A549 (cell line): ENCODE data around the gene POLR1D. TPM values are rescaled to one million over a fixed set of nuclear protein-coding genes. Genes with fewer than 3 reads are reported as not detected.

Source experiments
- ATAC-seq, 2 experiments: fragments of 200-7000 bp in 1 of 2; fragments of >200 bp in 1 of 2; cut with Nextera tagmentation in 1 of 2; cut with Tn5 transposase in 1 of 2; 3 replicates each; pipeline versions ENCODE4 v1.8.0 to v1.9.1; 2018 to 2020; ENCODE audit warnings: mild to moderate bottlenecking in 1 of 2, moderate library complexity in 1 of 2
- CTCF ChIA-PET: fragments of 300-600 bp; sonication (Branson Sonifier 250); formaldehyde crosslinking; extraction: SDS; loops from one replicate; lab custom pipeline; 2021; ENCODE audit warnings: antibody characterized with exemption, inconsistent platforms; lab: Yijun Ruan, JAX
- POLR2A ChIA-PET: fragments of 350-600 bp; formaldehyde crosslinking; extraction: SDS; loops from one replicate; lab custom pipeline; 2021; ENCODE audit warnings: antibody characterized with exemption, inconsistent platforms; lab: Yijun Ruan, JAX
- DNase-seq, 2 experiments: peaks; one replicate each; pipeline versions ENCODE4 v3.0.0 to v3.0.0-alpha.2; 2011 to 2016; ENCODE audit warnings: low read depth in 1 of 2, low spot score in 1 of 2
- FAIRE-seq: peaks from 2 replicates; lab custom pipeline; 2011; peaks lifted over from hg19 to GRCh38; lab: Jason Lieb, UNC
- H3K27ac ChIP-seq, 2 experiments: fragments of >200 bp; sonication (Bioruptor Twin); formaldehyde crosslinking; 3 replicates each; pipeline ENCODE4 v1.5.1; 2016 to 2017
- H3K4me1 ChIP-seq: fragments of >200 bp; sonication (Bioruptor Twin); formaldehyde crosslinking; 3 replicates; pipeline ENCODE4 v1.6.1; 2016
- H3K4me2 ChIP-seq: fragments of >200 bp; sonication (Bioruptor Twin); formaldehyde crosslinking; 3 replicates; pipeline ENCODE4 v1.6.1; 2016
- H3K4me3 ChIP-seq: fragments of >200 bp; sonication (Bioruptor Twin); formaldehyde crosslinking; 3 replicates; pipeline ENCODE4 v1.5.1; 2016
- H3K9me3 ChIP-seq: fragments of >200 bp; sonication (Bioruptor Twin); formaldehyde crosslinking; 3 replicates; pipeline ENCODE4 v1.6.1; 2016
- CBX2 ChIP-seq: fragments of 200-600 bp; sonication (generic); IDR thresholded peaks from 2 replicates; pipeline ENCODE4 v1.6.1; 2016; ENCODE audit warnings: low read depth, mild to moderate bottlenecking, borderline replicate concordance
- CEBPB ChIP-seq, 2 experiments: fragments of >200 bp in 1 of 2; sonication (Bioruptor Twin) in 1 of 2; formaldehyde crosslinking in 1 of 2; IDR thresholded peaks; 2 replicates each; pipeline ENCODE4 v1.6.1; 2012 to 2016
- CHD2 ChIP-seq: fragments of 150-350 bp; IDR thresholded peaks from 2 replicates; pipeline ENCODE4 v1.6.1; 2014; ENCODE audit warnings: low read length; ENCODE audit not compliant: partially characterized antibody
- CHD4 ChIP-seq: fragments of 200-600 bp; sonication (generic); IDR thresholded peaks from 2 replicates; pipeline ENCODE4 v1.6.1; 2016; ENCODE audit warnings: antibody characterized with exemption, mild to moderate bottlenecking, borderline replicate concordance
- ELK1 ChIP-seq: fragments of 150-350 bp; IDR thresholded peaks from 2 replicates; pipeline ENCODE4 v1.6.1; 2014; ENCODE audit warnings: low read depth, mild to moderate bottlenecking, low read length
- EP300 ChIP-seq, 2 experiments: fragments of >200 bp; sonication (Bioruptor Twin); formaldehyde crosslinking; IDR thresholded peaks; 2 replicates in 1 of 2; 3 replicates in 1 of 2; pipeline ENCODE4 v1.6.1; 2016 to 2017
- GATA3 ChIP-seq: IDR thresholded peaks from 2 replicates; pipeline ENCODE4 v1.6.1; 2012; ENCODE audit warnings: borderline replicate concordance
- JUNB ChIP-seq: fragments of >200 bp; sonication (Bioruptor Twin); formaldehyde crosslinking; IDR thresholded peaks from 2 replicates; pipeline ENCODE4 v1.6.1; 2016
- NFE2L2 ChIP-seq: fragments of 150-350 bp; conservative IDR thresholded peaks from 2 replicates; pipeline ENCODE4 v1.6.1; 2014; ENCODE audit warnings: low read length
- NPAS2 ChIP-seq: fragments of 250-450 bp; sonication (Bioruptor Pico); IDR thresholded peaks from 2 replicates; pipeline ENCODE4 v1.8.0; 2022; ENCODE audit warnings: mild to moderate bottlenecking, moderate library complexity, borderline replicate concordance
- POLR2A ChIP-seq: IDR thresholded peaks from 2 replicates; pipeline ENCODE4 v1.6.1; 2012; ENCODE audit warnings: mild to moderate bottlenecking, low read length
- POLR2AphosphoS2 ChIP-seq: conservative IDR thresholded peaks from 2 replicates; pipeline ENCODE4 v1.6.1; 2012; ENCODE audit warnings: low read length, improper control_type of control experiment, inconsistent platforms
- RAD21 ChIP-seq, 2 experiments: fragments of >200 bp in 1 of 2; sonication (Bioruptor Twin) in 1 of 2; formaldehyde crosslinking in 1 of 2; IDR thresholded peaks in 1 of 2; conservative IDR thresholded peaks in 1 of 2; 2 replicates in 1 of 2; 3 replicates in 1 of 2; pipeline ENCODE4 v1.6.1; 2012 to 2018; ENCODE audit warnings: inconsistent platforms in 1 of 2
- RCOR1 ChIP-seq: fragments of 150-350 bp; IDR thresholded peaks from 2 replicates; pipeline ENCODE4 v1.6.1; 2014; ENCODE audit warnings: antibody characterized with exemption, low read length, low read depth
- RFX5 ChIP-seq: fragments of 450-650 bp; IDR thresholded peaks from 2 replicates; pipeline ENCODE4 v1.7.1; 2014; ENCODE audit warnings: antibody characterized with exemption, mild to moderate bottlenecking, moderate library complexity
- RNF2 ChIP-seq: fragments of 200-600 bp; sonication (generic); IDR thresholded peaks from 2 replicates; pipeline ENCODE4 v1.6.1; 2016; ENCODE audit warnings: low read depth, mild to moderate bottlenecking, antibody characterized with exemption, moderate library complexity, borderline replicate concordance
- SMC3 ChIP-seq: fragments of >200 bp; sonication (Bioruptor Twin); formaldehyde crosslinking; IDR thresholded peaks from 3 replicates; pipeline ENCODE4 v1.6.1; 2018; ENCODE audit warnings: inconsistent platforms
- SREBF2 ChIP-seq: fragments of 450-650 bp; IDR thresholded peaks from 2 replicates; pipeline ENCODE4 v1.6.1; 2014; ENCODE audit warnings: mild to moderate bottlenecking, moderate library complexity
- TFCP2L1 ChIP-seq: fragments of 250-450 bp; sonication (Bioruptor Pico); IDR thresholded peaks from 2 replicates; pipeline ENCODE4 v1.5.0; 2021; ENCODE audit warnings: mild to moderate bottlenecking
- ZNF302 ChIP-seq: fragments of 250-450 bp; sonication (Bioruptor Pico); IDR thresholded peaks from 2 replicates; pipeline ENCODE4 v1.9.0; 2021; ENCODE audit warnings: inconsistent platforms, mild to moderate bottlenecking, moderate library complexity
- WGBS: methylation state at CpG from one replicate; pipeline ENCODE4 v1.1.6; 2017; ENCODE audit errors: missing lambda C conversion rate; 5-methylcytosine and 5-hydroxymethylcytosine counted together
- polyA plus RNA-seq, 4 experiments: library from polyadenylated mRNA; depleted of rRNA in 3 of 4; stranded (reverse); fragments of >200 nt; fragmentation: RNase III in 1 of 4; extraction: RNeasy Plus Mini Kit Qiagen cat#74134 plus additional on column Dnase treatment in 1 of 4; gene quantifications; 2 replicates in 3 of 4; 3 replicates in 1 of 4; pipeline ENCODE4 v1.2.3, GENCODE V29; 2011 to 2017
- TF ChIP-seq, protein P1 (sequence below): IDR thresholded peaks from 2 replicates; pipeline ENCODE4 v1.6.1; 2012; ENCODE audit warnings: low read depth, borderline replicate concordance
- TF ChIP-seq, protein P2 (sequence below): fragments of 450-650 bp; IDR thresholded peaks from 2 replicates; pipeline ENCODE4 v1.6.1; 2014; ENCODE audit warnings: antibody characterized with exemption

Gene POLR1D
- polyA plus RNA-seq, 2 of the 4 experiments (the other 2 are of a cell fraction): 110 to 161 TPM

DNA sequence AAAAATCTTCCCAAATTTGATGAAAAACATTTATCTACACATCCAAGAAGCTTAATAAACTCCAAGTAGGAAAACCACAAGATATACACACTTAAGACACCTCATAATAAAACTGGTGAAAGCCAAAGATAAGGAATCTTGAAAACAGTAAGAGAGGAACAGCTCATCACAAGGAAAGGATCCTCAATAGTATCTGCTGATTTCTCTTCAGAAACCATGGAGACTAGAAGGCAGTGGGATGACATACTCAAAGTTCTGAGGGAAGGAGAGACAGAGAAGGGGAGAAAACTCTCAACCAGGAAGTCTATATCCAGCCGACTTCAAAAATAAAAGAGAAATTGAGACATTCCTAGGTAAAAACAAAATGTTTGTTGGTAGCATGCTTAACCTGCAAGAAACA, 47.0 kb upstream of the POLR1D start:
- H3K4me2 ChIP-seq: no peak overlapping the region
- 83% methylated on average over 1 of the region's 1 CpG for WGBS
- FAIRE-seq: no peak
- DNase-seq: no peak
- ChIA-PET CTCF (no interaction called here), POLR2A (no interaction called here)
- no peak overlapping the region for H3K27ac ChIP-seq
- ATAC-seq: no peak
- H3K4me1 ChIP-seq: peaks cover 20% of the 10 kb centered on the region
- TF ChIP-seq ELK1: no peak
- TF ChIP-seq EP300 (IDR thresholded peaks at IDR 0.05): no peak
- no peak for TF ChIP-seq CHD2
- TF ChIP-seq POLR2A: no peak
- TF ChIP-seq CHD4: no peak
- TF ChIP-seq NFE2L2: no peak
- no peak for TF ChIP-seq RFX5
- no peak for TF ChIP-seq CBX2
- TF ChIP-seq RAD21 (conservative IDR thresholded peaks at IDR 0.05 in 1 of 2, IDR thresholded peaks at IDR 0.05 in 1 of 2): no peak
- TF ChIP-seq NPAS2 (CRISPR knock-in tag): no peak
- TF ChIP-seq RNF2: no peak
- no peak for TF ChIP-seq POLR2AphosphoS2
- TF ChIP-seq TFCP2L1 (CRISPR knock-in tag): no peak
- TF ChIP-seq, protein P1, sequence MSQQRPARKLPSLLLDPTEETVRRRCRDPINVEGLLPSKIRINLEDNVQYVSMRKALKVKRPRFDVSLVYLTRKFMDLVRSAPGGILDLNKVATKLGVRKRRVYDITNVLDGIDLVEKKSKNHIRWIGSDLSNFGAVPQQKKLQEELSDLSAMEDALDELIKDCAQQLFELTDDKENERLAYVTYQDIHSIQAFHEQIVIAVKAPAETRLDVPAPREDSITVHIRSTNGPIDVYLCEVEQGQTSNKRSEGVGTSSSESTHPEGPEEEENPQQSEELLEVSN: no peak
- TF ChIP-seq GATA3: no peak
- no peaks in the 10 kb centered on the region for H3K9me3 ChIP-seq
- no peak overlapping the region for H3K4me3 ChIP-seq

DNA sequence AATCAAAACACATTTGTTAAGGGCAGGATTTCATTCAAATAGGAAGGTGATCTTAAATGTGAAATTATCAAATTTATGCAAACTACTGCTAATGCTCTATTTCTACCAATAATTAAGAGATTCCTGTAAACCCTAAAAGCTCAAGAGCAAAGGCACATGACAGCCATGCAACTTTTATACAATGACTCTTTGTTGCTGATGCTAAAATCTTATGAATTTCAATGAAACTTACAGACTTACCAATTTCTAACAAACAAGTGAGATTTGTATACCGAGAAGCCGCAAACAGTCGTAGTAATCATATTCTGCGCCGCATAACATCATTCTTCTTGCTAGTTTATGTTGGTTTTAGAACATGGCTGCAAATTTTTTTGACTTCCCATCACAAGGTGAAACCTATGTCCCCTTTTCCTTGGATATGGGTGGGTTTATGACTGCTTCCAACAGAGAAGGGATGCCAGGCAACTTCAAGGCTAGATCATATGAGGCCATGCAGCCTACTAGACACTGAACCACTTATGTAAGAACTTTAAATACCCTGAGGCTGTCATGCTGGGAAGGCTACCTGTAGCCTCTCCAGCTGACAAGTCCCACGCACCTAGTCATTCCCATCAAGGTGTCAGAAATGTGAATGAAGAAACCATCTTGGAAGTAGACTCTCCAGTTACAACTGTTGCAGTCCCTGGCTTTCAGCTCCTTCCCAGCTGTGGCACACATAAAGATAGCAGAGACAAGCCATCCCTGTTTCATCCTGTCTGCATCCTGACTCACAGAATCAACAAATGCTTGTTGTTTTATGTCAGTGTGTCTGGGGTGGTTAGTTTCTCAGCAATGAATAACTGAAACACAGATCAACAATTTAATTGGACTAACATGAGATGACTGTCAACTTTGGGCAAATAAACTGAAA, 43.3 kb upstream of the POLR1D start:
- peak; percentile 39 to 64; a peak in 3 of 6 replicates for ATAC-seq
- Histone ChIP-seq H3K4me2 (peak overlapping the region; percentile 18; the same call in 1 of the 3 replicates), H3K4me3 (no peak overlapping the region), H3K4me1 (peaks cover 14% of the 10 kb centered on the region), H3K27ac (no peak overlapping the region), H3K9me3 (no peaks in the 10 kb centered on the region)
- WGBS: 92% methylated on average over 6 of the region's 6 CpGs
- no peak for FAIRE-seq
- POLR2A ChIA-PET: no interaction called here
- CTCF ChIA-PET: no interaction called here
- no peak for TF ChIP-seq ZNF302 (CRISPR knock-in tag)
- TF ChIP-seq GATA3: no peak
- TF ChIP-seq JUNB: no peak
- no peak for TF ChIP-seq SREBF2
- TF ChIP-seq, protein P2, sequence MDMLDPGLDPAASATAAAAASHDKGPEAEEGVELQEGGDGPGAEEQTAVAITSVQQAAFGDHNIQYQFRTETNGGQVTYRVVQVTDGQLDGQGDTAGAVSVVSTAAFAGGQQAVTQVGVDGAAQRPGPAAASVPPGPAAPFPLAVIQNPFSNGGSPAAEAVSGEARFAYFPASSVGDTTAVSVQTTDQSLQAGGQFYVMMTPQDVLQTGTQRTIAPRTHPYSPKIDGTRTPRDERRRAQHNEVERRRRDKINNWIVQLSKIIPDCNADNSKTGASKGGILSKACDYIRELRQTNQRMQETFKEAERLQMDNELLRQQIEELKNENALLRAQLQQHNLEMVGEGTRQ: no peak
- TF ChIP-seq SMC3: no peak
- TF ChIP-seq TFCP2L1 (CRISPR knock-in tag): no peak
- TF ChIP-seq CEBPB (IDR thresholded peaks at IDR 0.05): no peak
- no peak for TF ChIP-seq RCOR1
- peak; percentile 2 to 19 for DNase-seq
